ENCODE data around the gene SIRT2.
"Not testable (repeated sequence)": the region's sequence is repeated elsewhere in the genome, so short reads cannot be mapped to it uniquely, and the experiment has no call there.

SIRT2 gene

DNA sequence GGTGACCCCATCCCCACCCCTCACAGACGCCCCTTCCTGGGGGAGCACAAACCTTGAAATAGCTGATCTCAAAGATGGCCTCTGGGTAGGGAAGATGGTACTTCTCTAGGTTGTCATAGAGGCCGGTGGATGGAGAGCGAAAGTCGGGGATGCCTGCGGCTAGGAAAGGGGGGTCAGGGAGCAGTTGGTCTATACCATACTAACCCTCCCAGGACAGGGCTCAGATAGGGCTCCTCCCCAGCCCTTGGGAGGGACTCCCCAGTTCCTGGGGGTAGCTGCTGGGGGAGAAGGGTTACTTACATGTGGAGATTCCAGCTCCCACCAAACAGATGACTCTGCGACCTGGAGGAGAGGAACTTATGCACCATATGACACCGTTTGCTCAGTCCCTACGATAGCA, 9.6 kb downstream of the SIRT2 start:
- no peaks in the 10 kb centered on the region for H3K9me3 ChIP-seq (ENCODE audit: control insufficient read depth, low read length)
- no peak overlapping the region for H3K4me3 ChIP-seq (ENCODE audit: low read length)
- no peak for DNase-seq (ENCODE audit: low read depth)
- H3K36me3 ChIP-seq (ENCODE audit: control insufficient read depth, insufficient read depth, low read length, severe bottlenecking): peaks cover 31% of the 10 kb centered on the region
- H3K27me3 ChIP-seq (replicated peaks; ENCODE audit: control insufficient read depth, insufficient read depth, low read length): no peaks in the 10 kb centered on the region
- no peak overlapping the region for H3K9ac ChIP-seq (ENCODE audit: low read length)
- H3K4me1 ChIP-seq (ENCODE audit: control insufficient read depth, insufficient read depth, low read length): no peaks in the 10 kb centered on the region

DNA sequence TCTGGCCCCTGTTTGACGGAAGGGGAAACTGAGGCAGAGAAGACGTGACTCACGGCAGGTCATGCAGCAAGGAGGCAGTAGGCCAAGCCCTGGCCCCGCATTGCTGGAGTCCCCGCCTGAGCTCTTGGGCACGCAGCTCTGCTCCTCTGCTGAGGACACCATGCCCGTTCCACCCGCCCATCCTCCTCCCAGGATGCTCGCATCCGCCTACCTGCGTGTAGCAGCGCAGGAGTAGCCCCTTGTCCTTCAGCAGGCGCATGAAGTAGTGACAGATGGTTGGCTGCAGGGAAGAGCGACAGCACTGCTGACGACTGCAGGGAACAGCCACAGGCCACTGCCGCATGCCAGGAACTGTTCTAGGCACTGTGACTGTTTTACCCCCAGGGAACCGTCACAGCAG, 10.5 kb downstream of the SIRT2 start:
- Histone ChIP-seq H3K36me3 (ENCODE audit: control insufficient read depth, insufficient read depth, low read length, severe bottlenecking) (peaks cover 31% of the 10 kb centered on the region), H3K9me3 (ENCODE audit: control insufficient read depth, low read length) (no peaks in the 10 kb centered on the region), H3K9ac (ENCODE audit: low read length) (no peak overlapping the region), H3K4me1 (ENCODE audit: control insufficient read depth, insufficient read depth, low read length) (no peaks in the 10 kb centered on the region), H3K4me3 (ENCODE audit: low read length) (no peak overlapping the region), H3K27me3 (replicated peaks; ENCODE audit: control insufficient read depth, insufficient read depth, low read length) (no peaks in the 10 kb centered on the region)
- DNase-seq (ENCODE audit: low read depth): no peak

DNA sequence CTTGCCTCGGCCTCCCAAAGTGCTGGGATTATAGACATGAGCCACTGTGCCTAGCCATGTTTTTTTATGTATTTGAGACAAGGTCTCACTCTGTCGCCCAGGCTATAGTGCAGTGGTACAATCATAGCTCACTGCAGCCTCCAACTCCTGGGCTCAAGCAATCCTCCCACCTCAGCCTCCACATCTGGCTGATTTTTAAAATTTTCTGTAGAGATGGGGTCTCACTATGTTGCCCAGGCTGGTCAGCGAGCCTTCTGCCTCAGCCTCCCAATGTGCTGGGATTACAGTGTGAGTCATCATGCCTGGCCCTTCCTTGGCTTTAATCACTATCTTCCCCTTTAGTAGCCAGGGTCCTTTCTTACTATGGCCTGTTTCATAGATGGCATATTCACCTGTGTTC, 14.7 kb downstream of the SIRT2 start:
- not testable (repeated sequence) for H3K4me3 ChIP-seq (ENCODE audit: low read length); H3K4me1 ChIP-seq (ENCODE audit: control insufficient read depth, insufficient read depth, low read length); H3K9me3 ChIP-seq (ENCODE audit: control insufficient read depth, low read length); DNase-seq (ENCODE audit: low read depth); H3K9ac ChIP-seq (ENCODE audit: low read length); H3K27me3 ChIP-seq (replicated peaks; ENCODE audit: control insufficient read depth, insufficient read depth, low read length)
- peaks cover 27% of the 10 kb centered on the region for H3K36me3 ChIP-seq (ENCODE audit: control insufficient read depth, insufficient read depth, low read length, severe bottlenecking)

DNA sequence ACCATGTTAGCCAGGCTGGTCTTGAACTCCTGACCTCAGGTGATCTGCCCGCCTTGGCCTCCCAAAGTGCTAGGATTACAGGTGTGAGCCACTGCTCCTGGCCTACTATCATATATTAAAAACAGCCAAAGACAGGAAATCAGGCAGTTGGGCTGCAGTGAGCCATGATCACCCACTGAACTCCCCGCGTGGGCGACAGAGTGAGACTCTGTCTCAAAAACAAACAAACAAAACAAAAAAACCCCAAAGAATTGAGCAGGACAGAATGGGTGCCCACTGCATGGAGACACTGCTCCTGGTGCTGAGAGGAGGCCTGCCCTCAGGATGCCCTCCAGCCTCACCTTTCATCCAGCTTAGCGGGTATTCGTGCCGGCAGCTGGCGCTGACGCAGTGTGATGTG, 16.1 kb downstream of the SIRT2 start:
- Histone ChIP-seq H3K9me3 (ENCODE audit: control insufficient read depth, low read length) (no peaks in the 10 kb centered on the region), H3K4me3 (ENCODE audit: low read length) (no peak overlapping the region), H3K9ac (ENCODE audit: low read length) (no peak overlapping the region), H3K4me1 (ENCODE audit: control insufficient read depth, insufficient read depth, low read length) (no peaks in the 10 kb centered on the region), H3K27me3 (replicated peaks; ENCODE audit: control insufficient read depth, insufficient read depth, low read length) (no peaks in the 10 kb centered on the region), H3K36me3 (ENCODE audit: control insufficient read depth, insufficient read depth, low read length, severe bottlenecking) (peaks cover 13% of the 10 kb centered on the region)
- no peak for DNase-seq (ENCODE audit: low read depth)

DNA sequence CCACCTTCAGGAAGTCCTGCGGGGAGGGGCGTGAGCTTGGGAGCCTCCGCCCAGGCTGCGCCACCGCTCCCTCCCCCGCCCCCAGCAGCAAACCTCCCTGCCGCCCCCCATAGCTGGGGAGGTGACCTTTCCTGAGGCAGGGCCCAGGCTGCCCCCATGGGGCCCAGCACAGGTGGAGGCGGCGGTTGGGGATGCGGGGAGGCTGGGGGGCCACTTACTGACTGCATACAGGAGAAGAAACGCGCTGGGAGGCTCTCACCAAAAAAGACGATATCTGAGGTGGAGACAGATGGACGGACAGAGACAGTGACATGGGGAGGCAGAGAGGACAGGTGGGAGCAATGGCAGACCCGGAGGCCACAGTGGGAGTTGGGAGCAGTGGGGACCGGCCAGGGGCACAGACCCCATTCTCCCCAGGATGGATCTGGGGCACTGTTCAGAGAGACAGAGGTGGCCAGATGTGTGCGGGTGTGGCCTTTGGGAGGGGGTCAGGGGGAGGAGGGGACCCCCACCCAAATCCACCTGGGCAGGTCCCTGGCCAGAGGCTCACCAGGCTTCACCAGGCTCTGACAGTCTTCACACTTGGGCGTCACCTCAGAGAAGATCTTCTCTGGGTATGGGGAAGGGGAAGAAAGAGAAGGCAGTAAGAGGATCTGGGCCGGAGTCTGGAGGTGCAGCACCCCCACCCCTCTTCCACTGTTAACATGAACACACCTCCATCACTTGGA, 18.4 kb downstream of the SIRT2 start:
- H3K27me3 ChIP-seq (replicated peaks; ENCODE audit: control insufficient read depth, insufficient read depth, low read length): no peaks in the 10 kb centered on the region
- H3K4me1 ChIP-seq (ENCODE audit: control insufficient read depth, insufficient read depth, low read length): no peaks in the 10 kb centered on the region
- H3K9me3 ChIP-seq (ENCODE audit: control insufficient read depth, low read length): no peaks in the 10 kb centered on the region
- no peak overlapping the region for H3K4me3 ChIP-seq (ENCODE audit: low read length)
- DNase-seq (ENCODE audit: low read depth): no peak
- peaks cover 8% of the 10 kb centered on the region for H3K36me3 ChIP-seq (ENCODE audit: control insufficient read depth, insufficient read depth, low read length, severe bottlenecking)
- H3K9ac ChIP-seq (ENCODE audit: low read length): no peak overlapping the region

- DNase-seq (ENCODE audit: low read depth): no peak
- Histone ChIP-seq H3K27me3 (replicated peaks; ENCODE audit: control insufficient read depth, insufficient read depth, low read length) (no peaks in the 10 kb centered on the region), H3K9ac (ENCODE audit: low read length) (no peak overlapping the region), H3K4me3 (ENCODE audit: low read length) (no peak overlapping the region), H3K4me1 (ENCODE audit: control insufficient read depth, insufficient read depth, low read length) (no peaks in the 10 kb centered on the region), H3K36me3 (ENCODE audit: control insufficient read depth, insufficient read depth, low read length, severe bottlenecking) (peaks cover 8% of the 10 kb centered on the region), H3K9me3 (ENCODE audit: control insufficient read depth, low read length) (no peaks in the 10 kb centered on the region)
These were observed 19.1 kb downstream of the SIRT2 start for GRCh38 chr19:38880076-38880881.

DNA sequence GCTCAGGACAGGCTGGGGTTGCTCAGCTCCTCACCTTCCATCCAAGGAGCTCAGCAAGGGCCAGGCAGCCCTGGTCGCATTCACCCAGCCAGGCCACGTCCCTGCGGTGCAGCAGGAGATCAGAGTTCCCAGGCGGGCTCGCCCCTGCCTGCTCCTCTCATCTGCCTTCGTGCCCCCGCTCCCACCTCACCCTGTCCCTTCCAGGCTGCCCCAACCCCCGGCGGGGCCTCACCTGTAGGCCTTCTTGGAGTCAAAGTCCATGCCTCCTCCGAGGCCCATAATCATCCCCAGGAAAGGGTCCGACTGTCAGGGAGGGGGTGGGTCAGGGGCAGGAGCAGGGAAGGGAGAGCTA, 20.0 kb downstream of the SIRT2 start:
- H3K36me3 ChIP-seq (ENCODE audit: control insufficient read depth, insufficient read depth, low read length, severe bottlenecking): peaks cover 8% of the 10 kb centered on the region
- H3K27me3 ChIP-seq (replicated peaks; ENCODE audit: control insufficient read depth, insufficient read depth, low read length): no peaks in the 10 kb centered on the region
- H3K9me3 ChIP-seq (ENCODE audit: control insufficient read depth, low read length): no peaks in the 10 kb centered on the region
- H3K4me3 ChIP-seq (ENCODE audit: low read length): no peak overlapping the region
- no peak for DNase-seq (ENCODE audit: low read depth)
- no peak overlapping the region for H3K9ac ChIP-seq (ENCODE audit: low read length)
- no peaks in the 10 kb centered on the region for H3K4me1 ChIP-seq (ENCODE audit: control insufficient read depth, insufficient read depth, low read length)

DNA sequence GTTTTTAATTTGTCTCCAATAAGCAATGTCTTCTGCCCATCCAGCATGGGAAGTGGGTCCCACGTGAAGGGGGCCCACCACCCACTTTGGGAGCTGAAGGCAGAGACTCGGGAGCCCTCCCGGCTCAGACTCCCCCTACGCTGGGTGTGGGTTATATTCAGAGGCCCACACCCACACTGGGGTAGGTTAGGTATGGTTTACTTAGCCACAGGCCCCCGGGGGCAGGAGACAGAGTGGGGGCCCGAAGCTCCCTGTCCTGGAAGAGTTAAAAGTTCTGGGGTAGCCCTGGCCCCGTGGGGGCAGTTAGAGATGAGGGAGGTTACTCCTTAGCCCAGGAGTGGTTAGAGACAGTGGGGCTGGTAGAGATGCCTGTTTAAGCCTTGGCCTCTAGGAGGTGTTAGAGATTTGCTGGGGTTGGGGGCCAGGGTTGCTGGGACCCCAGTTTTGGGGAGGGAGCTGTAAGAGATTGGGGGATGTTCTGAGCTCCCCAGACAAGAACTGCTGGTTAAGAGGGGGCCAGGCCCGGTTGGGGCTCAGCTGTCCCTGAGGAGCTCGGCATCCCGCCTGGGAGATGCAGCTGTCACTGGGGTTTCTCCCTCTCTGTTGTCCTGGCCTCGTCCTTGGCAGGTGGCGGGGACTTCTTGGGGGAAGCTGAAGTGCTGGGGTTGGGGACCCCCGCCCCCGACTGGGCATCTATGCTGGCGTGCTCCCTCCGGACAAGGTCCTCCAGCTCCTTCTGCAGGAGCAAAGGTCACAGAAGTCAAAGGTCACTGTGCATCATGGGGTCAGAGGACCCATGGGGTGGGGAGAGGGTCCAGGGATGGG, 20.6 kb downstream of the SIRT2 start:
- no peaks in the 10 kb centered on the region for H3K9me3 ChIP-seq (ENCODE audit: control insufficient read depth, low read length)
- no peaks in the 10 kb centered on the region for H3K4me1 ChIP-seq (ENCODE audit: control insufficient read depth, insufficient read depth, low read length)
- DNase-seq (ENCODE audit: low read depth): no peak
- H3K36me3 ChIP-seq (ENCODE audit: control insufficient read depth, insufficient read depth, low read length, severe bottlenecking): peaks cover 8% of the 10 kb centered on the region
- H3K4me3 ChIP-seq (ENCODE audit: low read length): no peak overlapping the region
- no peak overlapping the region for H3K9ac ChIP-seq (ENCODE audit: low read length)
- no peaks in the 10 kb centered on the region for H3K27me3 ChIP-seq (replicated peaks; ENCODE audit: control insufficient read depth, insufficient read depth, low read length)

DNA sequence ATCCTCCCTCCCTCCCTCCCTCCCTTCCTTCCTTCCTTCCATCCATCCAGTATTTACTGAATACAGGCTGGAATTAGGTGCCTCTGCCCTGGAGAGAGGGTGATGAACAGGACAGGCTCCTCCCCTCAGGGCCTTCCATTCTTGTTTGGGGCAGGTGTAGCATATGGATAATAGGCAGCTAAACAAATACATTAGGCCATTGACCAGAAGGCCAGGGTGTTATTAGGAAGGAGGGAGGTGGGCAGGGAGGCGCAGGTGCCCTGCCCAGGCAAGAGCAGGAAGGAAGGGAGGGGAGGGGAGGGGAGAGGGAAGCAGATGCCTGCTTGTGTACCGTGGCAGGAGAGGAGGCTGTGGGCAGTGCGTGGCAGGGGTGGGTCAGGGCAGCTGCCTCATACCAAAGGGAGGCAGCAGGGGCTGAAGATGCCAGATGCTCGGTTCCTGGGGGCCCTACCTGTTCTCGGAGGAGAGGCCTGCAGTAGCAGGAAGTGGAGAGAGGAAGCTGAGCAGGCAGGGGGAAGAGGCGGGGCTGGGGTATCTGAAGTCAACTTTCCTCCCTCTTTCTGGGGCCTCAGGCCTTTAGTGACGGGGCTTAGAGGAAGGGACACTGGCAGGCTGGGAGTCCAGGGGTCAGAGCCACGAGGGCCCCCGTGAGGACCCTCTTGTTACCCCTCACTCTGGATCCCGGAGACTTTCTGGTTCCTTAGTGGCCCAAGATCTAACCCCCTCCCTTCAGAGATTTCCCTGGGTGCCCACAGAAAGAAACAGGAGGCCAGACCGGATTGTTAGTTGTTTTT, 21.4 kb downstream of the SIRT2 start, which contains the start of gene RINL:
RINL (minus strand) TSS at position 495 of the 794 bp plus-strand sequence. CDS start 1,533 bp downstream, outside the sequence.
- no peak within 1 kb of the TSS for H3K9ac ChIP-seq (ENCODE audit: low read length)
- DNase-seq (ENCODE audit: low read depth): no peak
- H3K9me3 ChIP-seq (ENCODE audit: control insufficient read depth, low read length): no peaks in the 10 kb centered on the region
- no peaks in the 10 kb centered on the region for H3K27me3 ChIP-seq (replicated peaks; ENCODE audit: control insufficient read depth, insufficient read depth, low read length)
- no peaks in the 10 kb centered on the region for H3K4me1 ChIP-seq (ENCODE audit: control insufficient read depth, insufficient read depth, low read length)
- no peak within 1 kb of the TSS for H3K4me3 ChIP-seq (ENCODE audit: low read length)
- peaks cover 8% of the 10 kb centered on the region for H3K36me3 ChIP-seq (ENCODE audit: control insufficient read depth, insufficient read depth, low read length, severe bottlenecking)

GRCh38 chr19:38875656-38876395, 23.6 kb downstream of the SIRT2 start:
- Histone ChIP-seq H3K9me3 (ENCODE audit: control insufficient read depth, low read length) (no peaks in the 10 kb centered on the region), H3K4me3 (ENCODE audit: low read length) (no peak overlapping the region), H3K4me1 (ENCODE audit: control insufficient read depth, insufficient read depth, low read length) (no peaks in the 10 kb centered on the region), H3K36me3 (ENCODE audit: control insufficient read depth, insufficient read depth, low read length, severe bottlenecking) (no peaks in the 10 kb centered on the region), H3K9ac (ENCODE audit: low read length) (no peak overlapping the region), H3K27me3 (replicated peaks; ENCODE audit: control insufficient read depth, insufficient read depth, low read length) (no peaks in the 10 kb centered on the region)
- DNase-seq (ENCODE audit: low read depth): no peak

Measured in adipocyte (in vitro differentiated cells).